Measurements from ENCODE around the gene ZDHHC8. TPM values are rescaled to one million over a fixed set of nuclear protein-coding genes. Genes with fewer than 3 reads are reported as not detected.

Gene ZDHHC8
- total RNA-seq, 2 donors from 2014 or later: 82.2 to 82.3 TPM

GRCh38 chr22:20176421-20177085 is 44.9 kb downstream of the ZDHHC8 start:
- Histone ChIP-seq H3K4me1 (ENCODE audit: control insufficient read depth, insufficient read depth, low read length) (peaks cover 18% of the 10 kb centered on the region), H3K9ac (ENCODE audit: extremely low read depth, low read length, poor library complexity, severe bottlenecking) (no peak overlapping the region), H3K27ac (ENCODE audit: low read depth, low read length) (no peak overlapping the region), H3K36me3 (ENCODE audit: control insufficient read depth, insufficient read depth, low read length) (no peaks in the 10 kb centered on the region), H3K4me3 (ENCODE audit: low read length) (no peak overlapping the region), H3K9me3 (ENCODE audit: control insufficient read depth, low read length) (no peaks in the 10 kb centered on the region), H3K27me3 (ENCODE audit: control insufficient read depth, insufficient read depth, low read length, poor library complexity, severe bottlenecking) (no peaks in the 10 kb centered on the region)
- DNase-seq: no peak
- no peak for TF ChIP-seq CTCF (conservative IDR thresholded peaks at IDR 0.05)
- Mint-ChIP-seq H3K36me3 (ENCODE audit: low read depth) (no peaks in the 10 kb centered on the region), H3K9me3 (no peaks in the 10 kb centered on the region), H3K27me3 (ENCODE audit: insufficient read depth) (no peaks in the 10 kb centered on the region), H3K27ac (peak overlapping the region; percentile 55), H3K4me1 (peaks cover 17% of the 10 kb centered on the region), H3K4me3 (no peak overlapping the region)
- 92 to 99% methylated on average over 12 to 17 of the region's 17 CpGs for WGBS, 2 experiments (ENCODE audit: insufficient coverage in 1 of 2, insufficient read length in 1 of 2)

- Mint-ChIP-seq H3K4me1 (peaks cover 17% of the 10 kb centered on the region), H3K36me3 (ENCODE audit: low read depth) (no peaks in the 10 kb centered on the region), H3K9me3 (no peaks in the 10 kb centered on the region), H3K27ac (no peak overlapping the region), H3K4me3 (no peak overlapping the region), H3K27me3 (ENCODE audit: insufficient read depth) (no peaks in the 10 kb centered on the region)
- peaks cover 18% of the 10 kb centered on the region for H3K4me1 ChIP-seq (ENCODE audit: control insufficient read depth, insufficient read depth, low read length)
- no peak overlapping the region for H3K9ac ChIP-seq (ENCODE audit: extremely low read depth, low read length, poor library complexity, severe bottlenecking)
- TF ChIP-seq CTCF (conservative IDR thresholded peaks at IDR 0.05): no peak
- H3K9me3 ChIP-seq (ENCODE audit: control insufficient read depth, low read length): no peaks in the 10 kb centered on the region
- H3K27ac ChIP-seq (ENCODE audit: low read depth, low read length): no peak overlapping the region
- WGBS, 2 experiments (ENCODE audit: insufficient coverage in 1 of 2, insufficient read length in 1 of 2): 93% methylated on average over 18 to 21 of the region's 21 CpGs
- H3K4me3 ChIP-seq (ENCODE audit: low read length): no peak overlapping the region
- H3K27me3 ChIP-seq (ENCODE audit: control insufficient read depth, insufficient read depth, low read length, poor library complexity, severe bottlenecking): no peaks in the 10 kb centered on the region
- no peaks in the 10 kb centered on the region for H3K36me3 ChIP-seq (ENCODE audit: control insufficient read depth, insufficient read depth, low read length)
- no peak for DNase-seq
Observed at GRCh38 chr22:20177217-20177911, 45.8 kb downstream of the ZDHHC8 start.

GRCh38 chr22:20178075-20178914 is 46.7 kb downstream of the ZDHHC8 start:
- H3K27ac ChIP-seq (ENCODE audit: low read depth, low read length): no peak overlapping the region
- no peaks in the 10 kb centered on the region for H3K27me3 Mint-ChIP-seq (ENCODE audit: insufficient read depth)
- H3K4me1 Mint-ChIP-seq: peaks cover 17% of the 10 kb centered on the region

More at GRCh38 chr22:20178075-20178914, 46.7 kb downstream of the ZDHHC8 start:
- no peaks in the 10 kb centered on the region for H3K9me3 Mint-ChIP-seq
- peak overlapping the region; percentile 35 for H3K27ac Mint-ChIP-seq
- H3K9me3 ChIP-seq (ENCODE audit: control insufficient read depth, low read length): no peaks in the 10 kb centered on the region
- no peak for DNase-seq
- H3K9ac ChIP-seq (ENCODE audit: extremely low read depth, low read length, poor library complexity, severe bottlenecking): no peak overlapping the region
- H3K27me3 ChIP-seq (ENCODE audit: control insufficient read depth, insufficient read depth, low read length, poor library complexity, severe bottlenecking): no peaks in the 10 kb centered on the region
- no peak for TF ChIP-seq CTCF (conservative IDR thresholded peaks at IDR 0.05)
- H3K36me3 Mint-ChIP-seq (ENCODE audit: low read depth): no peaks in the 10 kb centered on the region
- H3K36me3 ChIP-seq (ENCODE audit: control insufficient read depth, insufficient read depth, low read length): no peaks in the 10 kb centered on the region
- no peak overlapping the region for H3K4me3 Mint-ChIP-seq
- peaks cover 14% of the 10 kb centered on the region for H3K4me1 ChIP-seq (ENCODE audit: control insufficient read depth, insufficient read depth, low read length)
- WGBS, 2 experiments (ENCODE audit: insufficient coverage in 1 of 2, insufficient read length in 1 of 2): 93% methylated on average over 25 to 29 of the region's 29 CpGs
- H3K4me3 ChIP-seq (ENCODE audit: low read length): no peak overlapping the region
